Thymus (tissue), 11 donors: Measurements from ENCODE around the gene TMLHE. TPM values are rescaled to one million over a fixed set of nuclear protein-coding genes. Genes with fewer than 3 reads are reported as not detected.
"Not testable (repeated sequence)": the region's sequence is repeated elsewhere in the genome, so short reads cannot be mapped to it uniquely, and the experiment has no call there.

Experiments used
- DNase-seq, 9 donors: peaks; one replicate each; pipeline ENCODE4 v3.0.0-alpha.2; 2013; ENCODE audit warnings: low spot score in 9 of 9, low read depth in 6 of 9, missing footprints in 1 of 9
- H3K27ac ChIP-seq, 2 donors: one replicate each; pipeline ENCODE4 v1.5.1; 2013; ENCODE audit warnings: control low read depth in 1 of 2, low read depth in 1 of 2, low read length in 1 of 2, mild to moderate bottlenecking in 1 of 2, moderate library complexity in 1 of 2
- H3K27me3 ChIP-seq, 2 donors: one replicate each; pipeline ENCODE4 v1.5.1; 2013; ENCODE audit warnings: low read length in 1 of 2; ENCODE audit not compliant: control insufficient read depth in 2 of 2, insufficient read depth in 1 of 2
- H3K36me3 ChIP-seq, 2 donors: one replicate each; pipeline ENCODE4 v1.5.1; 2013; ENCODE audit warnings: low read length in 1 of 2, mild to moderate bottlenecking in 1 of 2, moderate library complexity in 1 of 2; ENCODE audit not compliant: control insufficient read depth in 2 of 2, insufficient read depth in 2 of 2
- H3K4me1 ChIP-seq, 2 donors: one replicate each; pipeline ENCODE4 v1.5.1; 2013; ENCODE audit warnings: low read length in 2 of 2; ENCODE audit not compliant: control insufficient read depth in 2 of 2, insufficient read depth in 2 of 2
- H3K4me3 ChIP-seq, 2 donors: one replicate each; pipeline ENCODE4 v1.5.1; 2013; ENCODE audit warnings: low read length in 2 of 2, control low read depth in 1 of 2, mild to moderate bottlenecking in 1 of 2
- H3K9me3 ChIP-seq, 2 donors: one replicate each; pipeline ENCODE4 v1.5.1; 2013; ENCODE audit warnings: low read length in 1 of 2, mild to moderate bottlenecking in 1 of 2; ENCODE audit not compliant: control insufficient read depth in 2 of 2, insufficient read depth in 1 of 2
- WGBS: extraction: QIAGEN DNeasy Blood & Tissue Kit; methylation state at CpG from one replicate; pipeline ENCODE4 v1.1.7; 2013; 5-methylcytosine and 5-hydroxymethylcytosine counted together
- polyA plus RNA-seq: library from polyadenylated mRNA; stranded (reverse); fragments of 200-250 nt; gene quantifications from one replicate; pipeline ENCODE4 v1.2.3, GENCODE V29; 2013
- total RNA-seq: library from RNA; stranded (reverse); fragments of 120-200 nt; gene quantifications from one replicate; pipeline ENCODE4 v1.2.4, GENCODE V29; 2013
- donor health status: healthy.

TMLHE gene
- total and polyA plus RNA-seq, 2 donors: 7.8 to 12.8 TPM

DNA sequence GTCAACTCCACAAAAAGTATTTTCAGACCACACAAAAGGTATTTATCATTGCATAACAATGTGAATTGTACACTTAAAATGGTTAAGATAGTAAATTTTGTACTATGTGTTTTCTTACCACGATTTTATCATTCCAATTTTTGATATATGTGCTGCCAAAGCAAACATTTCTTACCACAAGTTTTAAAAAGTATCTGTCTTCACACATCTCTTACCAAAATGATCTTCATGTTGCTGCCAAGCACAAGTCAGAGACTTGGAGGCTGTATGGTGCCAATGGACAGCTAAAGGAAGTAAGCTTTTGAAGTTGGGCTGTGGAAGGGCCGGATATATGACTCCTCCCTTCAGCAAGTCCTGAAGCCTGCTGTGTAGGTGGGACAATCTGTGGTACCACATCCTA lies 67.9 kb downstream of the TMLHE start:
- WGBS: 48% methylated on average over 2 of the region's 2 CpGs
- Histone ChIP-seq H3K9me3 (no peaks in the 10 kb centered on the region), H3K27ac (no peak overlapping the region), H3K27me3 (no peaks in the 10 kb centered on the region), H3K4me1 (no peaks in the 10 kb centered on the region), H3K4me3 (no peak overlapping the region), H3K36me3 (no peaks in the 10 kb centered on the region)
- DNase-seq: no peak

DNA sequence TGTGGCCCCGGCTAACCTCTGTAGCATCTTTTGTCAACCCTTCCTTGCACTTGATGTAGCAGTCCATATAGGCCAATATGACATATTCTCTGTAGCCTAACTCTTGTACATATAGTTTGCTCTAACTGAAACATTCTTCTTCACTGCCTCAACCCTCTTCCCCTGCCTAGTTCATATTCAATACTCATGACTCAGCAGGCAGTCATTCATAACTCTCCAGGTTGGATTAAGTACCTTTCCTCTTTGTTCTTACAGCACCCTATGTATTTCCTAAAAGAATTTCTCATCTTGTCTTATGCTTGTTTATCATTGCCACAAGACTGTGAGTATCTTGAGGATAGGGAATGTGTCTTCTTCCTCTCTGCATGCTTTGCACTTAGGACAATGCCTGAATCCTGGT lies 76.9 kb downstream of the TMLHE start:
- Histone ChIP-seq H3K36me3 (no peaks in the 10 kb centered on the region), H3K9me3 (no peaks in the 10 kb centered on the region), H3K4me3 (no peak overlapping the region), H3K27ac (no peak overlapping the region), H3K27me3 (no peaks in the 10 kb centered on the region), H3K4me1 (no peaks in the 10 kb centered on the region)
- DNase-seq: no peak
- WGBS: 90% methylated on average over 1 of the region's 1 CpG

DNA sequence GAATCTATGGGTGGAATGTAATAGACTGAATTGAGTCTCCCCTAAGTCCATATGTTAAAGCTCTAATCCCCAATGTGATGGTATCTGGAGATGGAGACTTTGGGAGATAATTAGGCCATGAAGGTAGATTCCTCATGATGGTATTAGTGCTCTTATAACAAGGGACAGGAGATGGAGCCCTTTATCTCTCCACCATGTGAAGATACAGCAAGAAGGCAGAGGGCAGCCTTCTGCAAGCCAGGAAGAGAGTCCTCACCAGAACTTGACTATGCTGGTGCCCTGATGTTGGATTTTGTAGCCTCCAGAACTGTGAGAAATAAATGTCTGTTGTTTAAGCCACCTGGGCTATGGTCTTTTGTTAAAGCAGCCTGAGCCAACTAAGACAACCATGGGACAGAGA lies 78.0 kb downstream of the TMLHE start:
- Histone ChIP-seq H3K27ac (no peak overlapping the region), H3K9me3 (no peaks in the 10 kb centered on the region), H3K4me3 (no peak overlapping the region), H3K36me3 (no peaks in the 10 kb centered on the region), H3K27me3 (no peaks in the 10 kb centered on the region), H3K4me1 (no peaks in the 10 kb centered on the region)
- DNase-seq: no peak

DNA sequence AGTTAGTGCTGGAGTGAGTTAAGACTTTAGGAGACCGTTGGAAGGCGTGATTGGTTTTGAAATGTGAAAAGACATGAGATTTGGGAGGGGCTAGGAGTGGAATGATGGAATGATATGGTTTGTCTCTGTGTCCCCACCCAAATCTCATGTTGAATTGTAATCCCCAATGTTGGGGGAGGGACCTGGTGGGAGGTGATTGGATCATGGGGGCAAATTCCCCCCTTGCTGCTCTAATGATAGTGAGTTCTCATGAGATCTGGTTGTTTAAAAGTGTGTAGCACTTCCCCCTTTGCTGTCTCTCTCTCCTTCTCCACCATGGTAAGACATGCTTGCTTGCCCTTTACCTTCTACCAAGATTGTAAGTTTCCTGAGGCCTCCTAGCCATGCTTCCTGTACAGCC lies 85.7 kb downstream of the TMLHE start:
- not testable (repeated sequence) for H3K27me3 ChIP-seq, DNase-seq, H3K27ac ChIP-seq, H3K4me3 ChIP-seq, H3K9me3 ChIP-seq, H3K36me3 ChIP-seq, H3K4me1 ChIP-seq
- WGBS: 98% methylated on average over 2 of the region's 2 CpGs

DNA sequence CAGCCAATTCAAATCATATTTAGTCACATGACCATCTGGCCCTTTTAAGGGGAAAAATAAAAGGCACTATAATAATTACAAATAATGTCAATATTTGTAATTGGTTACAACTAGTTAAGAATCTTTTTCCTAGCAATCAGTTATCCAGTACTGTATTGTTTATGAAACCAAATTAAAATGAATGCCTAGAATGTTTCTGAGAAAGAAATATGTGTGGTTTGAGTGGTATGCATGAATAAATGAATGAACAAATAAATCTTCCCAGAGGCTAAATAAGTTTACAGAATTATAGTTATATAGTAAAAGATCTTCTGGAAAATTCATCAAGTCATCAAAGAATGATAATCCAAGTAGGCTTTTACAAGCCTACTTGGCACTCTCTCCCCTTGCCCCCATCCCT lies 98.5 kb downstream of the TMLHE start:
- DNase-seq: no peak
- Histone ChIP-seq H3K27me3 (no peaks in the 10 kb centered on the region), H3K4me3 (no peak overlapping the region), H3K4me1 (no peaks in the 10 kb centered on the region), H3K36me3 (peaks cover 2 to 3% of the 10 kb centered on the region in 2 donors), H3K9me3 (no peaks in the 10 kb centered on the region), H3K27ac (no peak overlapping the region)

DNA sequence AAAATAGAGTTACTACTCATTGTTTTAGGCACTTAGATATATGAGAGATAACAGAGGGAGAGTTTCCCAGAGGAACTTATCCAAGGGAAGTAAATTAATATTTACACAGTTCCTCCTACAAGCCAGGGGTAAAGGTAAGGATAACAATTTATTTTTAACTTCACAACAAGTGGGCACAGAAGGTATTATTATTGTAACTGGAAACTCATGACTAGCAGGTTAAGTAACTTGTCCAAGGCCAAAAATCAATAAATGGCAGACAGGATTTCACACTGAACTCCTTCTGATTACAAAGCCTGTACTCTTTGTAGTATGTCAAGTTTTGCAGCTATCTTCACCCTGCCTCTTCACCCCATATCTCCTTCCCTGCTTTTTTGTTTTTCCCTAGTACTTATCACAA lies 107.5 kb downstream of the TMLHE start:
- H3K27me3 ChIP-seq: no peaks in the 10 kb centered on the region
- DNase-seq: no peak
- H3K27ac ChIP-seq: no peak overlapping the region
- H3K4me1 ChIP-seq: no peaks in the 10 kb centered on the region
- no peak overlapping the region for H3K4me3 ChIP-seq
- peaks cover 0 to 2% of the 10 kb centered on the region in 2 donors for H3K36me3 ChIP-seq
- H3K9me3 ChIP-seq: no peaks in the 10 kb centered on the region

DNA sequence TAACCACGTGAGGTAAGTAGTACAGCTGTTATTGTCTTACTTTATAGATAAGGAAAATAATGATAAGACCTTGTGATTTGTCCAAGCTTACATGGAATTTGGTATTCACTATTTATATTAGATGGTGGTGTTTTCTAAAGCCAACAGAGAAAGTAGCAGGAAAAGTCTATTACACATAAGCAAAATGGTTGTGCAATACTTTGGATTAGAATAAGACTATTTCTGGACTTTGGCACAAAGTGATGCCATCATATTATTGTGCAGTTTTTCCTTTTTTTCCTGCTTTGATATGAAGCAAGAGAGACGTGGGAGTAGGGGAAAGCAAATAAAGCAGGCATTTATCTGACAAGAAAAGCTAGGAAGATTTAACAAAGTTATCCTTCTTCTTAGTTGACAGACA lies 117.6 kb downstream of the TMLHE start:
- H3K27me3 ChIP-seq, H3K4me1 ChIP-seq, H3K27ac ChIP-seq, H3K36me3 ChIP-seq, H3K4me3 ChIP-seq, H3K9me3 ChIP-seq, DNase-seq: not testable (repeated sequence)
- WGBS: no CpG with 5 or more reads among the region's 2 CpGs

DNA sequence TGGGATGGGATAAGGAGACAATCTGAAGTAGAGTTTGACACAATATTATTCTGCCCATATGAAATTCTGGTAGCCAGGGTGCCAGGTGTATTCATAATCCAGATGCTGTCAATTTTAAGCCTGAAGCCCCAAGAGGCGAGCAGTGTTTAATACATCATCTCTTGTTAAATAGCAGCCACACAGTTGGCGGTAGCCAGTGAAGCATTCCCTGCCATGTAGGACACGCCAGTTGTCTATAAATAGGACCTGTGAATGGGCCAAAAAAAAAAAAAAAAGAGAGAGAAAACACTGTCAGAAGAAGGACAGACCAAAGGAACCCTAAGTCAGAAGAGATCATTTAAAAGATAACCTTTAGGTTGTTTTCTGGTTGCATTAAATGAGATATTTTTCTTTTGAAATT lies 121.3 kb downstream of the TMLHE start:
- not testable (repeated sequence) for DNase-seq, H3K36me3 ChIP-seq, H3K4me3 ChIP-seq, H3K27ac ChIP-seq, H3K9me3 ChIP-seq, H3K27me3 ChIP-seq, H3K4me1 ChIP-seq
- WGBS: no CpG with 5 or more reads among the region's 3 CpGs

DNA sequence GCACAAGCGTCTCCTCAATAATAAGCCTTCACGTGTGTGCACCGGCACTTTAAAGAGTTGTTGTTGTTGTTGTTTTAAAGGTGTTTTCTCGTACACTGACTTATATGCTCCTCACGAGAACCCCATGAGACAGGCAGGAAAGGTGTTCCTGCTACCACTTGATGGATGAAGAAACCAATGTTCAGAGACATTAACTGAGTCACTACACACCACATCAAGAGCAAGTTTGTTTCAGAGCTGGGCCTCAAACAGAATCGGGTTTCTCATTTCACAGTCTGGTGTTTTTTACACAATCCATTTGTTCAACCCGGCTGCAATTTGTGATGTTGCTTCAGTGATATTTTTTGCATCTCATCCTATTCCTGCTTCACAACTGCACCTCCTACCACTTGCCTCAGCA lies 135.6 kb downstream of the TMLHE start:
- not testable (repeated sequence) for H3K4me1 ChIP-seq, H3K27me3 ChIP-seq, H3K27ac ChIP-seq, H3K9me3 ChIP-seq, DNase-seq, H3K36me3 ChIP-seq, H3K4me3 ChIP-seq
- no CpG with 5 or more reads among the region's 7 CpGs for WGBS

DNA sequence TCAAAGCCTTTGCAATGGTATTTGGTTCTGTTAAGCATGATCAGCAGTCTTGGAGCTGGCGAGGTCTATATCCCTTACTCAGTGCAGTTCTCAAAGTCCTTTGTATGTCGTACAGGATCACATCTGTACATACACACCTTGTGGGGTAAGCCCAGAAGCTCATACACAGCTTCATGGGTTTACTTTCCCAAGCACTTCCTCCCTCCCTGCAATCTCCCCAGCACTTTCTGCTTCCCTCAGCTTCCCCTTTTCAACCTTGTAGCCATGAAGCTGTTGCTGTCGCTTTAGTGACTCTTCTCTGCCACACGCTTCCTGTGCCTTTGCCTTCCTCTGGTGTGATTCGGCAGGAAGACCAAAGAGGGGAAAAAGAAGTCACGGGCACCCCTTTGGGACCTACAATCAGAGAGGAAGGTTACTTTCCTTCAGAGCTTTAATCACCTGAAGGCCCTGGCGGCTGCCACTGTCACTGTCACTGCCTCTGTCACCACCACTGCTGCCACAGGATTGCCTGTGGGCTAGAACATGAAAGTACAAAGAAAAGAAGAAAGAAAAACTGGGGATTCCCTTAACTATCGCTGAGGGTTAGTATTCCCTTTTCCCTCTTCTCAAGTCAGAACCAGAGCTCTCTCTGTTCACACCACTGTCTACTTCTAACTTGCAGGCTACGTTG lies 146.3 kb downstream of the TMLHE start:
- not testable (repeated sequence) for H3K27me3 ChIP-seq, H3K4me3 ChIP-seq, DNase-seq, H3K27ac ChIP-seq, H3K36me3 ChIP-seq, H3K4me1 ChIP-seq, H3K9me3 ChIP-seq
- no CpG with 5 or more reads among the region's 9 CpGs for WGBS
